NOMO-1 treated with DMSO at 0.1 percent for 48 hours (cell line): ENCODE results near the gene LY6G6F.

Source experiments
- DNase-seq: peaks from one replicate; lab custom pipeline; 2025; ENCODE audit not compliant: unreplicated experiment; lab: John Stamatoyannopoulos, UW

Gene LY6G6F

GRCh38 chr6:31723245-31723979 lies 16.7 kb downstream of the LY6G6F start, which contains the start of gene MPIG6B:
Gene MPIG6B, plus strand, starts transcription at chr6:31723373. Its CDS starts 11 bp downstream, at chr6:31723384.
- no peak for DNase-seq

GRCh38 chr6:31723980-31724691 lies 17.5 kb downstream of the LY6G6F start:
- DNase-seq = no peak

GRCh38 chr6:31725502-31726350 lies 19.1 kb downstream of the LY6G6F start:
- no peak for DNase-seq

GRCh38 chr6:31727034-31727716 lies 20.5 kb downstream of the LY6G6F start:
- peak; percentile 94 for DNase-seq

- no peak for DNase-seq
These were observed 21.3 kb downstream of the LY6G6F start for GRCh38 chr6:31727717-31728671.

GRCh38 chr6:31728767-31729514 lies 22.3 kb downstream of the LY6G6F start, which contains the start of gene DDAH2:
Gene DDAH2, minus strand, starts transcription at chr6:31729299. Its CDS starts 138 bp downstream, at chr6:31729161.
- no peak for DNase-seq

GRCh38 chr6:31729515-31729978 lies 22.9 kb downstream of the LY6G6F start:
- peak; percentile 81 for DNase-seq

GRCh38 chr6:31729979-31730630 lies 23.4 kb downstream of the LY6G6F start:
- DNase-seq = peak; percentile 67

GRCh38 chr6:31730631-31731086 lies 24.0 kb downstream of the LY6G6F start:
- DNase-seq = no peak

- DNase-seq = no peak
These were observed 25.4 kb downstream of the LY6G6F start for GRCh38 chr6:31732029-31732428.

- DNase-seq = no peak
These were observed 27.1 kb downstream of the LY6G6F start for GRCh38 chr6:31733734-31734133.

- no peak for DNase-seq
These were observed 27.7 kb downstream of the LY6G6F start for GRCh38 chr6:31734247-31734820.

- DNase-seq = peak; percentile 67
These were observed 28.2 kb downstream of the LY6G6F start for GRCh38 chr6:31734821-31735406.

GRCh38 chr6:31736021-31736767 lies 29.5 kb downstream of the LY6G6F start, which contains the start of gene CLIC1:
Gene CLIC1, minus strand, starts transcription at chr6:31736530. Its CDS starts 230 bp downstream, at chr6:31736300.
- DNase-seq = peak; percentile 87

GRCh38 chr6:31736768-31737314 lies 30.2 kb downstream of the LY6G6F start:
- DNase-seq = no peak

- DNase-seq = peak; percentile 86
These were observed 30.8 kb downstream of the LY6G6F start for GRCh38 chr6:31737315-31737990.
